Lower leg skin (tissue), 4 donors: ENCODE data around the gene ERICH4. TPM values are rescaled to one million over a fixed set of nuclear protein-coding genes. Genes with fewer than 3 reads are reported as not detected.

Experiments
- DNase-seq, 2 donors: peaks; one replicate each; pipeline ENCODE4 v3.0.0-alpha.2; 2019; ENCODE audit warnings: low spot score in 2 of 2
- H3K4me3 ChIP-seq: fragments of 200-600 bp; sonication (generic); 2 replicates; pipeline ENCODE4 v1.5.1; 2017; ENCODE audit warnings: mild to moderate bottlenecking, low read depth; ENCODE audit not compliant: poor library complexity, severe bottlenecking
- POLR2A ChIP-seq, 2 donors: fragments of 450-650 bp; IDR thresholded peaks; one replicate each; pipeline ENCODE4 v1.6.1; 2016 to 2017; ENCODE audit warnings: antibody characterized with exemption in 2 of 2, mild to moderate bottlenecking in 1 of 2, moderate library complexity in 1 of 2
- WGBS, 2 donors: methylation state at CpG; one replicate each; pipeline ENCODE4 v1.1.5; 2018; 5-methylcytosine and 5-hydroxymethylcytosine counted together
- intact Hi-C: fragments of 100-400 bp; cut with DNase I; formaldehyde crosslinking; loops from one replicate; pipeline ENCODE4 v1.15.0; 2023; ENCODE audit warnings: low total_unique reads
- total RNA-seq, 4 donors: library from RNA; depleted of rRNA; stranded (reverse); fragments of >200 nt; gene quantifications; one replicate each; pipeline ENCODE4 v1.1.0, GENCODE V29; 2016
- TF ChIP-seq, protein P1 (sequence below), 3 donors: fragments of 450-650 bp; IDR thresholded peaks; one replicate each; pipeline ENCODE4 v1.5.1; 2016; ENCODE audit warnings: antibody characterized with exemption in 3 of 3, mild to moderate bottlenecking in 3 of 3, moderate library complexity in 2 of 3

ERICH4 gene
- total RNA-seq, 4 donors from 2014 or later, result not detected

DNA sequence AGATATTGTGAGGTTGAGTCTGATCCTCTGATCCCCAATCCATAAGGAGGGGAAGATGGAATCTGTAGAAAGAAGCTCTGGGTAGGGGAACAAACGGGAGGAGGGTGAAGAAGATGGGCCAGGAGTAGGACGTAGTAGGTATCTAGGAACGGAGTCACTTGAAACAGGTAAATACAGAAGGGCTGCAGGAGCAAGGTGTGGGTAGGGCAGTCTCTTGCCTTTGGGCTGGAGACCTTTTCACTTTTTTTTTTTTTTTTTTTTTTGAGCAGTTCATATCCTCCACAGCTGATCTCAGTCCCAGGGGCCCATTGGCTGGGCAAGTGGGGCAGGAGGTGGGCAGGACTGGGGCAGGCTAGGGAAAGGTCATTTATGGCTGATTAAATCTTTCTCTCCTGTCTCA, 43.9 kb upstream of the ERICH4 start:
- intact Hi-C loops, result no loop called here

DNA sequence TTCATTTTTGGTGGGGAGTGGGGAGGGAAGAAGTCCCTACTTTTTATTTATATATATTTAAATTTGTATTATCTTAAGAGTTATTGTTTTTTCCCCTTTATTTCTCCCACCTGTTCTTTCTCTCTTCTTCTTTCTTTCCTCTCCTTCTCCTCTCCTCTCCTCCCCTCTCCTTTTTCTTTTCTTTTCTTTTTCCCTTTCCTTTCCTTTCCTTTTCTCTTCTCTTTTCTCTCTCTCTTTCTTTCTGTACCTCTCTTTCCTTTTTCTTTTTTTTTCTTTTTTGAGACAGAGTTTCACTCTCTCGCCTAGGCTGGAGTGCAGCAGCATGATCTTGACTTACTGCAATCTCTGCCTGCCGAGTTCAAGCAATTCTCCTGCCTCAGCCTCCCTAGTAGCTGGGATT, 43.4 kb upstream of the ERICH4 start:
- H3K4me3 ChIP-seq, result no peak overlapping the region
- TF ChIP-seq, protein P1, sequence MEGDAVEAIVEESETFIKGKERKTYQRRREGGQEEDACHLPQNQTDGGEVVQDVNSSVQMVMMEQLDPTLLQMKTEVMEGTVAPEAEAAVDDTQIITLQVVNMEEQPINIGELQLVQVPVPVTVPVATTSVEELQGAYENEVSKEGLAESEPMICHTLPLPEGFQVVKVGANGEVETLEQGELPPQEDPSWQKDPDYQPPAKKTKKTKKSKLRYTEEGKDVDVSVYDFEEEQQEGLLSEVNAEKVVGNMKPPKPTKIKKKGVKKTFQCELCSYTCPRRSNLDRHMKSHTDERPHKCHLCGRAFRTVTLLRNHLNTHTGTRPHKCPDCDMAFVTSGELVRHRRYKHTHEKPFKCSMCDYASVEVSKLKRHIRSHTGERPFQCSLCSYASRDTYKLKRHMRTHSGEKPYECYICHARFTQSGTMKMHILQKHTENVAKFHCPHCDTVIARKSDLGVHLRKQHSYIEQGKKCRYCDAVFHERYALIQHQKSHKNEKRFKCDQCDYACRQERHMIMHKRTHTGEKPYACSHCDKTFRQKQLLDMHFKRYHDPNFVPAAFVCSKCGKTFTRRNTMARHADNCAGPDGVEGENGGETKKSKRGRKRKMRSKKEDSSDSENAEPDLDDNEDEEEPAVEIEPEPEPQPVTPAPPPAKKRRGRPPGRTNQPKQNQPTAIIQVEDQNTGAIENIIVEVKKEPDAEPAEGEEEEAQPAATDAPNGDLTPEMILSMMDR (IDR thresholded peaks at IDR 0.05), result no peak
- no peak for TF ChIP-seq POLR2A (IDR thresholded peaks at IDR 0.05)
- DNase-seq, result no peak
- intact Hi-C loops, result no loop called here
- 85 to 89% methylated on average over 2 of the region's 2 CpGs for WGBS, 2 donors

More for the DNA sequence above, 43.9 kb upstream of the ERICH4 start:
- 80 to 81% methylated on average over 3 of the region's 3 CpGs for WGBS, 2 donors
- TF ChIP-seq, protein P1 (IDR thresholded peaks at IDR 0.05), result no peak
- TF ChIP-seq POLR2A (IDR thresholded peaks at IDR 0.05), result no peak
- no peak for DNase-seq
- no peak overlapping the region for H3K4me3 ChIP-seq

GRCh38 chr19:41401483-41401882, 41.5 kb upstream of the ERICH4 start:
- 65 to 74% methylated on average over 4 of the region's 4 CpGs for WGBS, 2 donors
- TF ChIP-seq, protein P1 (IDR thresholded peaks at IDR 0.05), result no peak
- no peak for TF ChIP-seq POLR2A (IDR thresholded peaks at IDR 0.05)
- no peak for DNase-seq
- intact Hi-C loops, result no loop called here
- no peak overlapping the region for H3K4me3 ChIP-seq

DNA sequence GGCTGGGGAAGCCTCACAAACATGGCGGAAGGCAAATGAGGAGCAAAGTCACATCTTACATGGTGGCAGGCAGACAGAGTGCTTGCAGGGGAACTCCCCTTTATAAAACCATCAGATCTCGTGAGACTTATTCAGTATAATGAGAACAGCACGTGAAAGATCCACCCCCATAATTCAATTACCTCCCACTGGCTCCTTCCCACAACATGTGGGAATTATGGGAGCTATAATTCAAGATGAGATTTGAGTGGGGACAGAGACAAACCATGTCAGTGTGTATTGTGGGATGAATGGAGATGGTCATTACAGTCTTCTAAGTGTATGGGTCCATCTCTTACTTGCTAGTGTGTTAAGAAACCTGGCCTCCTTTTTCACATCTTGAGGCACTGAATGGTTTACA, 40.9 kb upstream of the ERICH4 start:
- no peak for DNase-seq
- WGBS, 2 donors, result 53 to 74% methylated on average over 3 of the region's 3 CpGs
- H3K4me3 ChIP-seq, result no peak overlapping the region
- TF ChIP-seq POLR2A (IDR thresholded peaks at IDR 0.05), result no peak
- intact Hi-C loops, result no loop called here

- no peak for DNase-seq
- intact Hi-C loops, result no loop called here
- no peak overlapping the region for H3K4me3 ChIP-seq
- 44 to 60% methylated on average over 12 of the region's 12 CpGs for WGBS, 2 donors
- TF ChIP-seq, protein P1 (IDR thresholded peaks at IDR 0.05), result no peak
- no peak for TF ChIP-seq POLR2A (IDR thresholded peaks at IDR 0.05)
These were observed 39.6 kb upstream of the ERICH4 start for GRCh38 chr19:41403181-41403970.

DNA sequence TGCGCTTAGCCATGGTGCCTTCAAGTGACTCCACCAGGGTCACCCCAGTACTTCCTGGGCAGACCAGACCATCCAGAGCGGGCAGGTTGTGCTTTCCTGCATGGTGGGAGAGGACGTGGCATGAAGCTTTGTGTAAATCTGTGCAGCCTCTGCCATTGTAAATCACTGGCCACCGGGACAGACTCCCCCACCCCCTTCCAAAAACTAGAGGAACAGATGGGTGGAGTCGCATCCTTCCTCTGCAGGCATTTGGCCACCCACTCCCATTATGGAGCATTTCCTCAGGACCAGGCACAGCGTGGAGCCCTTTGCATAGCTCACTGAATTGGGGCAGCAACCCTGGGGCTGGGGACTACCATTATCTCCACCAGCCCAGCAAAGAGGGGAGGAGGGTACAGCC, 37.2 kb upstream of the ERICH4 start:
- TF ChIP-seq, protein P1 (IDR thresholded peaks at IDR 0.05), result no peak
- no peak for TF ChIP-seq POLR2A (IDR thresholded peaks at IDR 0.05)
- no peak overlapping the region for H3K4me3 ChIP-seq
- DNase-seq, result no peak
- intact Hi-C loops, result no loop called here
- WGBS, 2 donors, result 74 to 77% methylated on average over 5 to 6 of the region's 6 CpGs
